Bronchial epithelial cell (primary cell): ENCODE results near the gene NEU1. TPM values are rescaled to one million over a fixed set of nuclear protein-coding genes. Genes with fewer than 3 reads are reported as not detected.

Experiments
- DNase-seq: peaks from one replicate; pipeline ENCODE4 v3.0.0-alpha.2; 2010; ENCODE audit warnings: low read depth
- FAIRE-seq: peaks from 2 replicates; lab custom pipeline; 2011; peaks lifted over from hg19 to GRCh38; lab: Jason Lieb, UNC
- H3K27me3 ChIP-seq: 2 replicates; pipeline ENCODE4 v1.5.1; 2011; ENCODE audit warnings: low read length; ENCODE audit not compliant: control insufficient read depth, insufficient read depth
- H3K36me3 ChIP-seq: 2 replicates; pipeline ENCODE4 v1.5.1; 2011; ENCODE audit warnings: low read length; ENCODE audit not compliant: control insufficient read depth, insufficient read depth
- H3K4me3 ChIP-seq: 2 replicates; pipeline ENCODE4 v1.5.1; 2011; ENCODE audit warnings: mild to moderate bottlenecking, low read depth, low read length, control low read depth
- total RNA-seq: library from RNA; depleted of rRNA; stranded (reverse); fragments of >200 nt; gene quantifications from 2 replicates; pipeline ENCODE4 v1.2.1, GENCODE V29; 2014
- TF ChIP-seq, protein P1 (sequence below): IDR thresholded peaks from 2 replicates; pipeline ENCODE4 v1.5.1; 2011; ENCODE audit warnings: mild to moderate bottlenecking, moderate library complexity, low read length, control low read depth, inconsistent platforms; ENCODE audit not compliant: insufficient read depth, severe bottlenecking

The NEU1 gene
- total RNA-seq, 1 donor from 2014 or later: 70.3 TPM

DNA sequence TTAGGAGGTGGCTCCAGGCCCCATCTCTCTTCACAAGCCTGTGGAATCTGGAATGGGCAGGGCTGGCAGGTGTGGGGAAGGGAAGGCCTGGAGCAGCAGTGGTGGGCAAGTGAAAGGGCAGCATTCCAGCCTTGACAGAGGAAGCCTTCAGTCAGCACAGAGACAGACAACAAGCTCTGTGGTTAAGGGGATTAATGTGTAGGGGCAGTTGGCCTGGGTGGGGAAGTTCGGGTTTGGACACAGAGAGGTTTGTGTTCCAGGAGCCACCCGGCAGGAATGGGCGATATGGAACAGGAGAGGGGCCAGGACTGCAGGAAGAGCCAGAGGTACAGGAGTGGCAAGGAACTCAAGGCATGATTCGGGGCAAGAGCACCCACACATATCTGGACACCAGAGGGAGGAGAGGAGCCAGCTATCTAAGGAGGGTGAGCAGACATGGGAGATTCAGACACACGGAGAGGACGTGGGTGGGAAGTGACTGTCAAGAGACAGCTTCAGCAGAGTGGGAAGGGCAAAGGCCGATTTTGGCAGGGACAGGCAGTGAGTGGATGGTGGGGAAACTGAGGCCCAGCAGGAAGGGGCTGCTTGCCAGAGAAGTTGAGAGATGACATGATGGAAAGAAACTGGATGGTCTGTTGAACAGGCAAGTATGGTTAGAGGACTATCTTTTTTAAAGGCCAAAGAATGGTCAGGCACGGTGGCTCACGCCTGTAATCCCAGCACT, 18.7 kb upstream of the NEU1 start:
- DNase-seq (no peak), FAIRE-seq (no peak)
- TF ChIP-seq, protein P1, sequence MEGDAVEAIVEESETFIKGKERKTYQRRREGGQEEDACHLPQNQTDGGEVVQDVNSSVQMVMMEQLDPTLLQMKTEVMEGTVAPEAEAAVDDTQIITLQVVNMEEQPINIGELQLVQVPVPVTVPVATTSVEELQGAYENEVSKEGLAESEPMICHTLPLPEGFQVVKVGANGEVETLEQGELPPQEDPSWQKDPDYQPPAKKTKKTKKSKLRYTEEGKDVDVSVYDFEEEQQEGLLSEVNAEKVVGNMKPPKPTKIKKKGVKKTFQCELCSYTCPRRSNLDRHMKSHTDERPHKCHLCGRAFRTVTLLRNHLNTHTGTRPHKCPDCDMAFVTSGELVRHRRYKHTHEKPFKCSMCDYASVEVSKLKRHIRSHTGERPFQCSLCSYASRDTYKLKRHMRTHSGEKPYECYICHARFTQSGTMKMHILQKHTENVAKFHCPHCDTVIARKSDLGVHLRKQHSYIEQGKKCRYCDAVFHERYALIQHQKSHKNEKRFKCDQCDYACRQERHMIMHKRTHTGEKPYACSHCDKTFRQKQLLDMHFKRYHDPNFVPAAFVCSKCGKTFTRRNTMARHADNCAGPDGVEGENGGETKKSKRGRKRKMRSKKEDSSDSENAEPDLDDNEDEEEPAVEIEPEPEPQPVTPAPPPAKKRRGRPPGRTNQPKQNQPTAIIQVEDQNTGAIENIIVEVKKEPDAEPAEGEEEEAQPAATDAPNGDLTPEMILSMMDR: no peak
- peaks cover 24% of the 10 kb centered on the region for H3K36me3 ChIP-seq
- no peak overlapping the region for H3K4me3 ChIP-seq
- no peaks in the 10 kb centered on the region for H3K27me3 ChIP-seq

DNA sequence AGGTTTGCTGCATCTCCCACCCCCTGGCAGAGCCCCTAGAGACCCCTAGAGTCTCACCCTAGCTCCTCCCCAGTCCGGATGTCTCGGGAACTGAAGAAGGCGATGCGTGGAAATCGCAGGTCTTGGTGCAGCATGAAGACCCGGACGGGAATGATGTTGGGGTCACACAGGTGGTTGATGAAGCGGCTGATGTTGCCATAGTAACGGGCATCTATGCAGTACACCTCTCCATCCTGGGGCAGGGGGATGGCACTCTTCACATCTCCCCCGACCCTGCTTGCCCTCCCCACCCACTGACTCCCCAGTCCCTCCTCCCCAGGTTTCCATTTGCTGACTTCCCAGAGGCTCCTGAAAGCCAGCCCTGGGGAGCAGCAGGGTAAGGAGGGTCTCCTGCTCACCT, 18.0 kb upstream of the NEU1 start:
- Histone ChIP-seq H3K36me3 (peaks cover 24% of the 10 kb centered on the region), H3K4me3 (no peak overlapping the region), H3K27me3 (no peaks in the 10 kb centered on the region)
- FAIRE-seq: no peak
- no peak for DNase-seq
- TF ChIP-seq, protein P1: no peak

DNA sequence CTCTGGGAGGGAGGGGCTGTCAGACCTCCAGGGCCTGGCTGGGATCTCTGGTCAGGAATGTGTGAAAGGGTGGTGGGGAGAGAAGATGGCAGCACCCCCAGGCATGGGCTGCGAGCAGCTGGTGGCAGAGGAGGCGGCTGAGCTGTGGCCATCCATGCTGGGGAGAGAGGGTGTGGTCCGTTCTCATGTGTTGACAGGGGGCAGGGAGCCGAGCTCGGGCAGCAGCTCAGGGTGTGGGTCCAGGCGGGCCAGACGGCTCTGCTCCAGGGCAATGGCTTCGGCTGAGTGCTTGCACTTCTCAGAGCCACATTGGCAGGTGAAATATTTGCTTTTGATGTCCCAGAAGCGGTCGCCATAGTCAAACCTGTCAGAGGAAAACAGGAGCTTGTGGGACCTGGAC, 17.3 kb upstream of the NEU1 start:
- no peak overlapping the region for H3K4me3 ChIP-seq
- peaks cover 22% of the 10 kb centered on the region for H3K36me3 ChIP-seq
- no peak for DNase-seq
- H3K27me3 ChIP-seq: no peaks in the 10 kb centered on the region
- TF ChIP-seq, protein P1: no peak
- FAIRE-seq: no peak

DNA sequence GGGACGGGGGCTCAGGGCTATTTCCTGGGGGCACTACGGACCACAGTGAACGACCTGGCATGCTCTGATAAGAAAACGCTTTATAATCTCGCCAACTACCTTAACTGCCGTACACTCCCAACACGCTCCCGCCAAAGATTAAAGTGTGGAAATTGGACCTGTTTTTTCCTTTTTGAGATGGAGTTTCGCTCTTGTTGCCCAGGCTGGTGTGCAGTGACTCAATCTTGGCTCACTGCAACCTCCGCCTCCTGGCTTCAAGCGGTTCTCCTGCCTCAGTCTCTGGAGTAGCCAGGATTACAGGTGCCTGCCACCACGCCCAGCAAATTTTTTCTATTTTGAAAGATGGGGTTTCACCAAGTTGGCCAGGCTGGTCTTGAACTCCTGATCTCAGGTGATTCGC, 16.5 kb upstream of the NEU1 start:
- FAIRE-seq (no peak), DNase-seq (peak; percentile 52)
- TF ChIP-seq, protein P1: no peak
- Histone ChIP-seq H3K27me3 (no peaks in the 10 kb centered on the region), H3K36me3 (peaks cover 15% of the 10 kb centered on the region), H3K4me3 (peak overlapping the region; percentile 13)

DNA sequence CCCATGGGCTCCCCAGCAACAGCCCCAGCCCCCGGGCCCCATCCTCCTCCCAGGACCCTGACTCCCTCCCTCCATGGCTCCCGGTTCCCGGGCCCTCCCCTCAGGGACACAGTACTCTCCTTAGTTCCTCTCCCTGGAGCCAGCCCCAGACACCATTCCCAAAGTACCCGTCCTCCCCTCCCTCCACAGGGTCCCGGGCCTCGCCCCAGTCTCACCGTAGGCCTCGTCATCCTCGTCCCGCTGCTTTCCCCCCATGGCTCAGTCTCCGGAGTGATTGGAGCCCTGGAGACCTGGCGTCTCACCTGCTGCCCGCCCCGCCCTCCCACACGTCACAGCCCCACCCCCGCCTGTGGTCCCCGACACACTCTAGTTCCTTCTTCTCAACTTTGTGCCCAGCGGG, 16.1 kb upstream of the NEU1 start, which contains the start of gene SLC44A4:
Gene SLC44A4, minus strand, starts transcription at position 272 of the 400 bp plus-strand sequence. Its CDS starts 17 bp downstream, at position 255.
- DNase-seq (peak; percentile 38), FAIRE-seq (no peak)
- Histone ChIP-seq H3K27me3 (no peaks in the 10 kb centered on the region), H3K36me3 (peaks cover 15% of the 10 kb centered on the region), H3K4me3 (peak within 1 kb of the TSS; percentile 13)
- TF ChIP-seq, protein P1: no peak

DNA sequence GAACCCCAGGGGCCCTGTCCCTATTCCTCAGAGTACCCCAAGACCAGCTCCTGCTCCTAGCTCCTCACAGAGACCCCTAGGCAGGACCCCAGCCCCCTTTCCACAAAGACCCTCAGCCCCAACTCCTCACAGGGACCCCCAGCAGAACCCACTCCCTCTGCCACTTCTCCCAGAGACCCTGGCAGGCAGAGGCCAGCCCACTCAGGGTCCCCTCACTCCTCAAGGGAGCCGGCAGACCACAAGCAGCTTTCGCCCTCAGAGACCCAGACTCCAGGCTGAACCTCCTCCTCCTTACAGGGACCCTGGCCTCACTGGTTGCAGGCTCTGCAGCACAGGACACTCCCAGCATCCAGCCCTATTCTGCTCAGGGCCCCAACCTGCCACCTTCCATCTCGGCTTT, 15.6 kb upstream of the NEU1 start:
- TF ChIP-seq, protein P1: no peak
- Histone ChIP-seq H3K27me3 (no peaks in the 10 kb centered on the region), H3K4me3 (peak overlapping the region; percentile 13), H3K36me3 (peaks cover 11% of the 10 kb centered on the region)
- FAIRE-seq (no peak), DNase-seq (no peak)
